Stimulated activated CD8-positive, alpha-beta memory T cell treated with anti-CD3 and anti-CD28 coated beads, Interleukin-4, amount 100 ng/mL, for 48 hours (primary cell): ENCODE data around the gene MRPL54.
"Not testable (repeated sequence)": the region's sequence is repeated elsewhere in the genome, so short reads cannot be mapped to it uniquely, and the experiment has no call there.

Experiments used
- DNase-seq: peaks from one replicate; pipeline ENCODE4 v3.0.0-alpha.2; 2020

The MRPL54 gene

DNA sequence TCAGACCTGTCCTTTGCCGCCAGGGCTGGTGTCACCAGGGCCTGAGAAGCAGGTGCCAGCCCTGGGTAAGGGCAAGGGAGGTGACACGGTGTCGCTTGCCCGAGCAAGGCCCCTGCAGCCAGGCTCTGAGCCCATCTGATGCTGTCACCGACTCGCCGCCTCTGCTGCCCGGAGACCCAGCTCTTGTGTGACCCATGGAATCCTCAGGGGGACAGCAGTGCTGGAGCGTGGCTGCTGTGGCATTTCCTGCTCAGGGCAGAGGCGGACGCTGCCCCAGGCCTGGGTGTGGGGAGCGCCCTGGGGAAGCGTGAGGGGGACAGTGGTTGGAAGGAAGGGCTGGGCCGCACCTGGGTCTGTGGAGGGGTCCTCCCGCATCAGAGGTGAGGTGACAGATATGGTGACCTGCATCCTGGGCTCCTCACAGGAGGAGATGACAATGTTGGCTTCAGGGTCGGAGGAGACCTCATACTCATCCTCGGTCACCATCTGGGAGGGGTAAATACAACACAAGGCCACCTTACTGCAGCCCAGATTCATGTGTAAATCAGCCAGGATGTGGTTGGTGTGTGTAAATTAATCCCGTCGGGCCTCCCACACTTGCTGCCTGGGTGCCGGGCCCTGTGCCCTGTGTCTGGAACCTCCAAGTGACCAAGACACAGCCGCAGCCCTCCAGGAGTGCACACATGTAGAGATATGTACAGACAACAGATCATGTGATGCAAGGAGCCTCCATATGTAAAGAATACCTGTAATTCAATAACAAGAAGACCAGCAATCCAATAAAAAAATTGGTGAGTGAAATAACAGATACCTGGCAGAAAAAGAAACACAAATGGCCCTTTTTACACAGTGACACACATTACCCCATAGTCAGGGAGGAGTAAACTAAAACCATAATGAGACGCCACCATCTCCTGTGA, 51.3 kb downstream of the MRPL54 start:
- DNase-seq = no peak

DNA sequence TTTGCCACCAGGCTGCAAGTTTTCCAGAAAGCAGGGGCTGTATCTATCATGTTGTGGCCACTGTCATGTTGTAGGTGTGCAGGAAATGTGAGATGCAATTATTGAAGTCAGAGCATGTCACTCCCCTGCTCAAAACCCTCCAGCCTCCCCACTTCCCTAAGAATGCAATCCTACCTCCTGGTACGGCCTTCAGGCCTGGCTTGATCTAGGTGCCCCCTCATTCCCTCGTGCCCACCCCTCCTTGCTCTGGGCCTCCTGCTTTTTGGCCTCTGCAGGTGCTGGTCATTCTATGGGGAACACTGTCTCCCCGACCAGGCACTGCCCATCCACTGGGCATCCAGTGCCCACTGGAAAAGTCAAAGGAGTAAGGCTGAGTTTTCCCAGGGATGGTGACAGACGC, 52.2 kb downstream of the MRPL54 start:
- DNase-seq = no peak

DNA sequence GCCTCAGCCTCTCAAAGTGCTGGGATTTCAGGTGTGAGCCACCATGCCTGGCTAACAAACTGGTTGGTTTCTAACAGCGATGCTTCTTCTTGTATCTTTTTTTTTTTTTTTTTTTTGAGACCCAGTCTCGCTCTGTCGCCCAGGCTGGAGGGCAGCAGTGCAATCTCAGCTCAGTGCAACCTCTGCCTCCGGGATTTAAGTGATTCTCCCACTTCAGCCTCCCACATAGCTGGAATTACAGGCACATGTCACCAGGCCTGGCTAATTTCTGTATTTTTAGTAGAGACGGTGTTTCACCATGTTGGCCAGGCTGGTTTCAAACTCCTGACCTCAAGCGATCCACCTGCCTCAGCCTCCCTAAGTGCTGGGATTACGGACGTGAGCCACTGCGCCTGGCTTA, 53.7 kb downstream of the MRPL54 start:
- not testable (repeated sequence) for DNase-seq

DNA sequence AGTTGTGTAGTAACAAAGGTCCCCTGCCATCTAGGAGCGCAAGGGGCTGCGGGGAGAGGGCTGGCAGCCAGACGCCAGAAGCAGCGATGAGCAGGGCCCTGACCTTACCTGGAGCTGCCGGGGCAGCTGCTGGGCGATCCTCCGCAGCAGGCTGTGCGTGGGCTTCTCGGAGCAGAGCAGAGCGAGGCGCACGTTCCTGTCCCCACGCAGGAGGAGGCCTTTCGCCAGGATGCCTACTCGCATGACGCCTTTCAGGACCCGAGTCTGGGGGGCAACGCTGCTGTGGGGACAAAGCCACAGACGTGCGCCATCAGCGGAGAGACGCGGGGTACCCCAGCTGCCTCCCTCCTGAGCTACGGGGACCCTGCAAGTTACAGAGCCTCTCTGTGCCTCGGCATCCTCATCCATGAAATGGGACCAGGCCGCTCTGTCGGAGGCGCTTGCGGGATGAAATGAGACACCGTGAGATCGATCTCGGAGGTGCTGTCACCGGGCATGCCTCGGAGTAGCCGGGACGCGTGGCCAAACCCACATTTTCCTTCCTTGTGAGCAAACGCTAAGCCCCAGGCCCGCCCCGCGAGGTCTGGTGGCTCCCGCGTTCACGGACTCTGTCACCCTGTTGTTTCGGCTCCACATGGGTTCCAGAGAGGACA, 54.2 kb downstream of the MRPL54 start:
- no peak for DNase-seq
